Activated CD4-positive, alpha-beta memory T cell treated with anti-CD3 and anti-CD28 coated beads, Interleukin-2, amount 10 ng/mL, durations not matched to agents 7 days and 5 days (primary cell): ENCODE data around the gene CD3G. TPM values are rescaled to one million over a fixed set of nuclear protein-coding genes. Genes with fewer than 3 reads are reported as not detected.
"Not testable (repeated sequence)": the region's sequence is repeated elsewhere in the genome, so short reads cannot be mapped to it uniquely, and the experiment has no call there.

Experiments
- CTCF ChIA-PET: fragments of 350-600 bp; sonication (Branson Sonifier 250); formaldehyde crosslinking; loops from one replicate; lab custom pipeline; 2021; ENCODE audit warnings: antibody characterized with exemption, inconsistent platforms; lab: Charles Lee
- POLR2A ChIA-PET: fragments of 350-600 bp; sonication (Branson Sonifier 250); formaldehyde crosslinking; loops from one replicate; lab custom pipeline; 2021; ENCODE audit warnings: antibody characterized with exemption; lab: Charles Lee
- DNase-seq: peaks from one replicate; pipeline ENCODE4 v3.0.0-alpha.2; 2020
- H3K27ac Mint-ChIP-seq: one replicate; pipeline ENCODE4 v1.8.0; 2021; ENCODE audit warnings: mild to moderate bottlenecking, mixed read lengths
- H3K27me3 Mint-ChIP-seq: one replicate; pipeline ENCODE4 v1.8.0; 2021; ENCODE audit warnings: mixed read lengths
- H3K36me3 Mint-ChIP-seq: one replicate; pipeline ENCODE4 v1.8.0; 2021; ENCODE audit warnings: low read depth, mixed read lengths
- H3K4me1 Mint-ChIP-seq: one replicate; pipeline ENCODE4 v1.8.0; 2021; ENCODE audit warnings: mixed read lengths
- H3K4me3 Mint-ChIP-seq: one replicate; pipeline ENCODE4 v1.8.0; 2021; ENCODE audit warnings: mild to moderate bottlenecking, mixed read lengths
- H3K9me3 Mint-ChIP-seq: one replicate; pipeline ENCODE4 v1.8.0; 2021; ENCODE audit warnings: mixed read lengths
- total RNA-seq, 2 experiments: library from RNA; stranded (reverse); gene quantifications; one replicate each; pipeline ENCODE4 v1.2.3, GENCODE V29; 2021

CD3G gene
- 100 to 1,000 TPM; 223 to 225 TPM for total RNA-seq

- Mint-ChIP-seq H3K36me3 (peaks cover 67% of the 10 kb centered on the region), H3K4me1 (peaks cover 66% of the 10 kb centered on the region), H3K27ac (peak within 1 kb of the TSS; percentile 99), H3K27me3 (no peaks in the 10 kb centered on the region), H3K4me3 (peak within 1 kb of the TSS; percentile 89), H3K9me3 (no peaks in the 10 kb centered on the region)
- DNase-seq = peak; percentile 80
- ChIA-PET POLR2A (interaction anchor here (1.2 to 7.2 kb wide), 9 partner anchors 9 to 447 kb away, joined by 3 to 42 read pairs (median 10); partner anchors contain the start of genes DDX6, JAML, MPZL3 and UBE4A), CTCF (interaction anchor here (0.7 to 7.5 kb wide), 5 partner anchors 39 to 145 kb away, joined by 3 to 73 read pairs (median 13); partner anchors contain the start of gene CD3E)
Measured at GRCh38 chr11:118343981-118344515, at the start of gene CD3G. Gene CD3G (plus strand): TSS chr11:118344344. CDS start chr11:118344424, 80 bp downstream.

- no peak for DNase-seq
- Mint-ChIP-seq H3K27me3 (peaks cover 3% of the 10 kb centered on the region), H3K4me1 (peaks cover 24% of the 10 kb centered on the region), H3K27ac (no peak overlapping the region), H3K9me3 (no peaks in the 10 kb centered on the region), H3K4me3 (no peak overlapping the region), H3K36me3 (no peaks in the 10 kb centered on the region)
- ChIA-PET POLR2A (interaction anchor here (0.6 to 1.8 kb wide), 14 partner anchors 10 to 219 kb away, joined by 3 to 24 read pairs (median 4); partner anchors contain the start of genes CD3D, CD3E, KMT2A and MPZL3), CTCF (interaction anchor here (0.5 to 4.7 kb wide), 57 partner anchors 8 to 487 kb away, joined by 3 to 73 read pairs (median 4); partner anchors contain the start of genes ARCN1, CD3D, CD3E and CD3G)
Measured at GRCh38 chr11:118295199-118295598, 48.9 kb upstream of the CD3G start.

- Mint-ChIP-seq H3K36me3 (no peaks in the 10 kb centered on the region), H3K4me3 (no peak overlapping the region), H3K9me3 (no peaks in the 10 kb centered on the region), H3K4me1 (peaks cover 19% of the 10 kb centered on the region), H3K27ac (no peak overlapping the region), H3K27me3 (peaks cover 2% of the 10 kb centered on the region)
- ChIA-PET CTCF (interaction anchor here (0.5 to 4.7 kb wide), 57 partner anchors 8 to 488 kb away, joined by 3 to 73 read pairs (median 4); partner anchors contain the start of genes ARCN1, CD3D, CD3E and CD3G), POLR2A (interaction anchor here (0.6 to 1.8 kb wide), 12 partner anchors 9 to 98 kb away, joined by 3 to 24 read pairs (median 4); partner anchors contain the start of genes CD3D, CD3E, MPZL3 and UBE4A)
- DNase-seq = peak; percentile 42
Measured at GRCh38 chr11:118295815-118296454, 48.2 kb upstream of the CD3G start.

- peaks cover 26% of the 10 kb centered on the region for H3K4me1 Mint-ChIP-seq
- H3K27ac Mint-ChIP-seq = no peak overlapping the region
- POLR2A ChIA-PET = no interaction called here
- H3K27me3 Mint-ChIP-seq = no peaks in the 10 kb centered on the region
- H3K9me3 Mint-ChIP-seq = no peaks in the 10 kb centered on the region
- CTCF ChIA-PET = interaction anchor here (0.8 to 3.1 kb wide), 9 partner anchors 9 to 130 kb away, joined by 3 to 15 read pairs (median 3); partner anchors contain the start of genes CD3D and JAML
- no peak for DNase-seq
- peaks cover 18% of the 10 kb centered on the region for H3K36me3 Mint-ChIP-seq
- no peak overlapping the region for H3K4me3 Mint-ChIP-seq
Measured at GRCh38 chr11:118301600-118302195, 42.4 kb upstream of the CD3G start.

GRCh38 chr11:118304227-118304567, 39.9 kb upstream of the CD3G start:
- ChIA-PET CTCF (interaction anchor here (0.8 to 6.5 kb wide), 13 partner anchors 8 to 105 kb away, joined by 3 to 43 read pairs (median 6); partner anchors contain the start of genes CD3D and CD3G), POLR2A (interaction anchor here (0.6 to 4.2 kb wide), 24 partner anchors 9 to 268 kb away, joined by 3 to 32 read pairs (median 4); partner anchors contain the start of genes ARCN1, ATP5MG, JAML and MPZL3)
- H3K36me3 Mint-ChIP-seq = peaks cover 43% of the 10 kb centered on the region
- peaks cover 51% of the 10 kb centered on the region for H3K4me1 Mint-ChIP-seq
- H3K4me3 Mint-ChIP-seq = peak overlapping the region; percentile 99
- no peaks in the 10 kb centered on the region for H3K9me3 Mint-ChIP-seq
- no peaks in the 10 kb centered on the region for H3K27me3 Mint-ChIP-seq
- no peak for DNase-seq
- H3K27ac Mint-ChIP-seq = peak overlapping the region; percentile 99

GRCh38 chr11:118304568-118305248, 39.4 kb upstream of the CD3G start, which contains the start of gene CD3E:
Gene CD3E (plus strand): TSS chr11:118304730. CDS start chr11:118304953, 223 bp downstream.
- ChIA-PET POLR2A (interaction anchor here (0.6 to 4.2 kb wide), 35 partner anchors 9 to 1074 kb away, joined by 3 to 32 read pairs (median 4); partner anchors contain the start of genes ARCN1, ATP5MG, JAML and KMT2A), CTCF (interaction anchor here (0.8 to 6.5 kb wide), 16 partner anchors 9 to 106 kb away, joined by 3 to 43 read pairs (median 4); partner anchors contain the start of genes CD3D, CD3G and JAML)
- Mint-ChIP-seq H3K9me3 (no peaks in the 10 kb centered on the region), H3K4me3 (peak within 1 kb of the TSS; percentile 99), H3K4me1 (peaks cover 56% of the 10 kb centered on the region), H3K36me3 (peaks cover 48% of the 10 kb centered on the region), H3K27ac (peak within 1 kb of the TSS; percentile 99), H3K27me3 (no peaks in the 10 kb centered on the region)
- peak; percentile 80 for DNase-seq

- ChIA-PET CTCF (interaction anchor here (0.9 to 6.5 kb wide), 13 partner anchors 10 to 107 kb away, joined by 3 to 43 read pairs (median 6); partner anchors contain the start of genes CD3D, CD3G and JAML), POLR2A (interaction anchor here (0.9 to 4.2 kb wide), 20 partner anchors 10 to 318 kb away, joined by 3 to 32 read pairs (median 6); partner anchors contain the start of genes JAML, KMT2A, MPZL3 and UBE4A)
- H3K36me3 Mint-ChIP-seq = peaks cover 56% of the 10 kb centered on the region
- H3K27ac Mint-ChIP-seq = peak overlapping the region; percentile 99
- H3K27me3 Mint-ChIP-seq = no peaks in the 10 kb centered on the region
- H3K4me3 Mint-ChIP-seq = peak overlapping the region; percentile 99
- peaks cover 63% of the 10 kb centered on the region for H3K4me1 Mint-ChIP-seq
- DNase-seq = peak; percentile 53
- H3K9me3 Mint-ChIP-seq = no peaks in the 10 kb centered on the region
Measured at GRCh38 chr11:118305726-118306125, 38.4 kb upstream of the CD3G start.

- peak overlapping the region; percentile 99 for H3K27ac Mint-ChIP-seq
- H3K9me3 Mint-ChIP-seq = no peaks in the 10 kb centered on the region
- H3K4me3 Mint-ChIP-seq = peak overlapping the region; percentile 99
- ChIA-PET POLR2A (interaction anchor here (0.9 to 4.2 kb wide), 11 partner anchors 11 to 129 kb away, joined by 3 to 32 read pairs (median 6); partner anchors contain the start of genes JAML, KMT2A and UBE4A), CTCF (interaction anchor here (1.4 to 6.5 kb wide), 5 partner anchors 11 to 108 kb away, joined by 3 to 43 read pairs (median 13); partner anchors contain the start of gene CD3G)
- peak; percentile 58 for DNase-seq
- no peaks in the 10 kb centered on the region for H3K27me3 Mint-ChIP-seq
- peaks cover 63% of the 10 kb centered on the region for H3K36me3 Mint-ChIP-seq
- peaks cover 68% of the 10 kb centered on the region for H3K4me1 Mint-ChIP-seq
Measured at GRCh38 chr11:118306556-118306955, 37.6 kb upstream of the CD3G start.

- Mint-ChIP-seq H3K4me1 (peaks cover 78% of the 10 kb centered on the region), H3K36me3 (peaks cover 84% of the 10 kb centered on the region), H3K27ac (peak overlapping the region; percentile 48)
- H3K9me3 Mint-ChIP-seq, H3K27me3 Mint-ChIP-seq, DNase-seq, H3K4me3 Mint-ChIP-seq: not testable (repeated sequence)
- POLR2A ChIA-PET = interaction anchor here (0.6 to 1.4 kb wide), 2 partner anchors 24 to 107 kb away, joined by 3 to 4 read pairs; no protein-coding TSS in a partner anchor
- CTCF ChIA-PET = interaction anchor here (0.6 to 6.5 kb wide), 4 partner anchors 13 to 136 kb away, joined by 3 to 43 read pairs (median 8); no protein-coding TSS in a partner anchor
Measured at GRCh38 chr11:118308995-118309528, 35.1 kb upstream of the CD3G start.

- H3K36me3 Mint-ChIP-seq = peaks cover 88% of the 10 kb centered on the region
- H3K27ac Mint-ChIP-seq = peak overlapping the region; percentile 22
- no peak overlapping the region for H3K4me3 Mint-ChIP-seq
- no peak for DNase-seq
- H3K27me3 Mint-ChIP-seq = no peaks in the 10 kb centered on the region
- CTCF ChIA-PET = interaction anchor here (1.3 to 2.4 kb wide), 3 partner anchors 14 to 112 kb away, joined by 3 to 14 read pairs (median 11); no protein-coding TSS in a partner anchor
- POLR2A ChIA-PET = no interaction called here
- H3K4me1 Mint-ChIP-seq = peaks cover 83% of the 10 kb centered on the region
- H3K9me3 Mint-ChIP-seq = no peaks in the 10 kb centered on the region
Measured at GRCh38 chr11:118310271-118310670, 33.9 kb upstream of the CD3G start.
